ENCODE data around the gene IL3RA. TPM values are rescaled to one million over a fixed set of nuclear protein-coding genes. Genes with fewer than 3 reads are reported as not detected.

Gene IL3RA
- 4.8 TPM for total RNA-seq

GRCh38 chrX:1336331-1336943 is at the start of gene IL3RA:
Gene IL3RA, plus strand, starts transcription at chrX:1336785. Its CDS starts 4,981 bp downstream, at chrX:1341766.

GRCh38 chrX:1391707-1392375 is 55.3 kb downstream of the IL3RA start, which contains the start of gene SLC25A6:
Gene SLC25A6, minus strand, starts transcription at chrX:1392113. Its CDS starts 104 bp downstream, at chrX:1392009.

Other genes starting within 250 kb of the IL3RA start
- not detected for gene CRLF2, start 124.1 kb upstream of the IL3RA start, total RNA-seq
- 3.8 TPM for gene CSF2RA, start 68.0 kb upstream of the IL3RA start, total RNA-seq
- 195 TPM for gene SLC25A6, start 55.3 kb downstream of the IL3RA start, total RNA-seq
- gene ASMTL, start 116.1 kb downstream of the IL3RA start, total RNA-seq = 22.1 TPM
- 1.4 TPM for gene P2RY8, start 200.4 kb downstream of the IL3RA start, total RNA-seq

All from camera-type eye (tissue), 1 donor.